ENCODE data around the gene DLGAP4. TPM values are rescaled to one million over a fixed set of nuclear protein-coding genes. Genes with fewer than 3 reads are reported as not detected.

Gene DLGAP4
- total and polyA plus RNA-seq, 2 of the 8 experiments (the other 6 are each of a cell fraction or from before 2014, with no cell fraction given): 41.2 to 57.2 TPM

GRCh38 chr20:36538026-36538722 is 232.0 kb downstream of the DLGAP4 start:
- Histone ChIP-seq H2AFZ (ENCODE audit: low read length) (no peak overlapping the region), H3K36me3 (ENCODE audit: control insufficient read depth in 2 of 4, insufficient read depth in 4 of 4, low read length in 3 of 4) (no peaks in the 10 kb centered on the region), H3K23ac (ENCODE audit: insufficient read length) (no peak overlapping the region), H2BK20ac (ENCODE audit: low read length) (no peak overlapping the region), H4K5ac (ENCODE audit: insufficient read length, low read depth, low read length) (no peak overlapping the region), H3K79me1 (ENCODE audit: low read depth, low read length) (peaks cover 8% of the 10 kb centered on the region), H3K27me3 (replicated peaks in 1 of 4; ENCODE audit: control insufficient read depth in 3 of 4, extremely low read depth in 1 of 4, insufficient read depth in 3 of 4, low read length in 3 of 4) (no peaks in the 10 kb centered on the region), H3K79me2 (ENCODE audit: control insufficient read depth in 1 of 2, insufficient read depth in 2 of 2, low read length in 2 of 2) (peaks cover 0 to 5% of the 10 kb centered on the region in 2 experiments; a peak in 1 of 4 replicates), H3K4ac (replicated peaks; ENCODE audit: insufficient read length, low read depth, low read length) (no peak overlapping the region), H2BK12ac (ENCODE audit: low read depth, low read length) (no peak overlapping the region), H3K9me3 (ENCODE audit: insufficient read depth in 2 of 2, low read depth in 1 of 2, low read length in 1 of 2) (no peaks in the 10 kb centered on the region), H3K18ac (ENCODE audit: extremely low read depth, low read length) (no peak overlapping the region), H2AK5ac (ENCODE audit: low read depth, low read length) (no peak overlapping the region), H3K27ac (ENCODE audit: low read depth, low read length) (no peak overlapping the region), H4K91ac (replicated peaks; ENCODE audit: insufficient read length, low read length) (no peak overlapping the region), H2BK5ac (ENCODE audit: low read depth, low read length) (no peak overlapping the region), H3K14ac (ENCODE audit: insufficient read length) (no peak overlapping the region), H3K4me1 (replicated peaks in 1 of 4; ENCODE audit: control insufficient read depth in 3 of 4, insufficient read depth in 4 of 4, low read length in 3 of 4) (peaks cover 0 to 21% (median 19%) of the 10 kb centered on the region in 4 experiments; a peak in 6 of 7 replicates), H2BK120ac (replicated peaks; ENCODE audit: low read depth, low read length) (no peak overlapping the region), H3K23me2 (ENCODE audit: low read depth, low read length) (peaks cover 9% of the 10 kb centered on the region; the same call in 1 of the 2 replicates), H3K56ac (replicated peaks; ENCODE audit: insufficient read length, low read depth, low read length) (no peak overlapping the region), H3K4me2 (ENCODE audit: insufficient read depth in 1 of 2, low read depth in 2 of 2, low read length in 2 of 2) (no peak overlapping the region), H3K4me3 (ENCODE audit: extremely low read depth in 1 of 4, insufficient read depth in 2 of 4, low read depth in 3 of 4, low read length in 4 of 4) (no peak overlapping the region), H2BK15ac (ENCODE audit: low read length) (no peak overlapping the region), H4K20me1 (replicated peaks in 1 of 2; ENCODE audit: control insufficient read depth in 1 of 2, insufficient read depth in 2 of 2, low read length in 2 of 2) (peaks cover 2% of the 10 kb centered on the region in 2 experiments), H4K8ac (ENCODE audit: extremely low read depth, insufficient read depth, low read length) (no peak overlapping the region), H3K9ac (replicated peaks in 1 of 4; ENCODE audit: extremely low read depth in 1 of 4, low read depth in 3 of 4, low read length in 3 of 4) (no peak overlapping the region)
- CTCF ChIA-PET (ENCODE audit: partially characterized antibody): interaction anchor here (0.7 to 2.8 kb wide), 4 partner anchors 9 to 206 kb away, joined by 3 to 11 read pairs (median 4); no protein-coding TSS in a partner anchor
- FAIRE-seq (no peak), DNase-seq (ENCODE audit: low read depth in 1 of 2, low spot score in 2 of 2) (no peak)
- POLR2A ChIA-PET (ENCODE audit: partially characterized antibody): no interaction called here
- WGBS, 2 experiments (ENCODE audit: extremely low coverage in 1 of 2, insufficient coverage in 1 of 2, insufficient read length in 1 of 2, insufficient replicate concordance in 2 of 2, low coverage in 1 of 2, low lambda C conversion rate in 2 of 2, missing lambda C conversion rate in 1 of 2): 89% methylated on average over 11 of the region's 11 CpGs; no CpG with 5 or more reads in 1 of the 2 experiments
- no peak for TF ChIP-seq CEBPB (IDR thresholded peaks at IDR 0.05; ENCODE audit: low read depth, low read length)
- no peak for TF ChIP-seq JUN (IDR thresholded peaks at IDR 0.05; ENCODE audit: low read depth, low read length)
- no peak for TF ChIP-seq SIX5 (IDR thresholded peaks at IDR 0.05; ENCODE audit: low read depth, low read length)
- no peak for TF ChIP-seq NRF1 (IDR thresholded peaks at IDR 0.05; ENCODE audit: low read depth, low read length)
- TF ChIP-seq JUND (IDR thresholded peaks at IDR 0.05; ENCODE audit: low read length): no peak
- no peak for TF ChIP-seq TEAD4 (IDR thresholded peaks at IDR 0.05; ENCODE audit: low read depth, low read length)
- TF ChIP-seq E2F6 (IDR thresholded peaks at IDR 0.05): no peak
- TF ChIP-seq ZNF274 (IDR thresholded peaks at IDR 0.05; ENCODE audit: borderline replicate concordance, extremely low read depth, low read length): no peak
- TF ChIP-seq HDAC2 (IDR thresholded peaks at IDR 0.05; ENCODE audit: borderline replicate concordance in 1 of 2, low read depth in 2 of 2, low read length in 2 of 2): no peak
- no peak for TF ChIP-seq RFX5 (IDR thresholded peaks at IDR 0.05; ENCODE audit: borderline replicate concordance, low read depth, low read length)
- TF ChIP-seq SIN3A (conservative IDR thresholded peaks at IDR 0.05 in 1 of 2, IDR thresholded peaks at IDR 0.05 in 1 of 2; ENCODE audit: low read depth in 1 of 2, low read length in 2 of 2): no peak
- no peak for TF ChIP-seq BACH1 (IDR thresholded peaks at IDR 0.05; ENCODE audit: low read length)

Measured in H1 (cell line).